Heart left ventricle (tissue), 16 donors: ENCODE results near the gene TRAPPC12. TPM values are rescaled to one million over a fixed set of nuclear protein-coding genes. Genes with fewer than 3 reads are reported as not detected.

Source experiments
- ATAC-seq, 4 donors: fragments of 200-7000 bp; cut with Tn5 transposase; one replicate each; pipeline ENCODE4 v1.9.1; 2020 to 2022; ENCODE audit warnings: moderate library complexity in 4 of 4, mild to moderate bottlenecking in 3 of 4, moderate number of reproducible peaks in 1 of 4
- DNase-seq, 5 donors: peaks; one replicate each; pipeline ENCODE4 v3.0.0-alpha.2; 2020
- H3K27ac ChIP-seq, 12 donors: fragments of 200-600 bp; sonication (generic) in 4 of 12; one replicate each; pipeline versions ENCODE4 v1.5.0 to v1.8.0; 2016 to 2022; ENCODE audit warnings: mild to moderate bottlenecking in 2 of 12
- H3K27me3 ChIP-seq, 9 donors: fragments of 200-600 bp; sonication (generic) in 2 of 9; one replicate each; pipeline versions ENCODE4 v1.5.1 to v1.8.0; 2016 to 2022; ENCODE audit warnings: mild to moderate bottlenecking in 3 of 9
- H3K36me3 ChIP-seq, 9 donors: fragments of 200-600 bp; sonication (generic) in 2 of 9; one replicate each; pipeline versions ENCODE4 v1.5.0 to v1.8.0; 2018 to 2022; ENCODE audit warnings: mild to moderate bottlenecking in 2 of 9
- H3K4me1 ChIP-seq, 12 donors: fragments of 200-600 bp; sonication (generic) in 4 of 12; one replicate each; pipeline versions ENCODE4 v1.5.0 to v1.8.0; 2016 to 2022; ENCODE audit warnings: mild to moderate bottlenecking in 3 of 12
- H3K4me3 ChIP-seq, 12 donors: fragments of 200-600 bp; sonication (generic) in 4 of 12; one replicate each; pipeline versions ENCODE4 v1.5.0 to v1.8.0; 2017 to 2022; ENCODE audit warnings: mild to moderate bottlenecking in 9 of 12, moderate library complexity in 4 of 12
- H3K9me3 ChIP-seq, 12 donors: fragments of 200-600 bp; sonication (generic) in 4 of 12; one replicate each; pipeline versions ENCODE4 v1.5.0 to v1.8.0; 2016 to 2022; ENCODE audit warnings: mild to moderate bottlenecking in 1 of 12
- CTCF ChIP-seq, 12 donors: fragments of 200-600 bp; sonication (generic) in 4 of 12; IDR thresholded peaks; one replicate each; pipeline versions ENCODE4 v1.5.0 to v1.8.0; 2018 to 2022; ENCODE audit warnings: antibody characterized with exemption in 12 of 12, mild to moderate bottlenecking in 5 of 12
- POLR2A ChIP-seq, 2 donors: fragments of 450-650 bp; IDR thresholded peaks; one replicate each; pipeline ENCODE4 v1.6.1; 2017; ENCODE audit warnings: antibody characterized with exemption in 2 of 2, mild to moderate bottlenecking in 2 of 2, moderate library complexity in 2 of 2
- WGBS, 4 donors: extraction: QIAGEN DNeasy Blood & Tissue Kit in 2 of 4; methylation state at CpG; one replicate each; pipeline versions ENCODE4 v1.1.5 to v1.1.7; 2013 to 2018; 5-methylcytosine and 5-hydroxymethylcytosine counted together
- intact Hi-C, 10 donors: fragments of 100-400 bp; cut with DNase I; formaldehyde crosslinking; loops; one replicate each; pipeline versions ENCODE4 v1.11.1 to v1.14.2; 2022
- polyA plus RNA-seq, 2 donors: library from polyadenylated mRNA; stranded (reverse); fragments of 200-250 nt; gene quantifications; one replicate each; pipeline ENCODE4 v1.2.3, GENCODE V29; 2013
- total RNA-seq, 9 donors: library from RNA; depleted of rRNA in 2 of 9; stranded (reverse); fragments of >200 nt in 2 of 9; fragmentation: NEBNext Ultra II Directional in 3 of 9; extraction: Animal tissue kit (Norgen Biotek cat#: 25700) in 3 of 9; gene quantifications; one replicate each; pipeline versions ENCODE4 v1.1.0 to v1.2.4, GENCODE V29; 2016 to 2023
- donor health status: ischemic (EF 13 %, LVEDD 7.1; RV severe dilation, severe dysfunction).
- donor health status: healthy with polysubstance abuse.
- donor health status: DM: no; HTN: yes; CAD: no.
- donor health status: DM: no; HTN: no; CAD: no.
- donor health status: ischemic (EF 25% LVEDD 6.9; RV normal size, moderate dysfunction).
- donor health status: ischemic (EF 25% LVEDD 5.7; RV mildly dilated, moderate dysfunction).
- donor health status: healthy.
- donor health status: DM: yes; HTN: yes; CAD: no.
- donor health status: ischemic (EF 35%, LVEDD 5.7; RV mildly dilated, moderate dysfunction).
- donor health status: nonischemic (EF 11% LVEDD 7.7; RV severe dilation, severe dysfunction).
- donor health status: DM: yes; HTN: yes; CAD: no.
- donor health status: PGD.
- donor health status: ischemic (EF 29% LVEDD 5.4; RV normal size, mild dysfunction).
- donor health status: nonischemic (EF 23%, LVEDD 6.1; RV moderate dilation, normal function).

Gene TRAPPC12
- total and polyA plus RNA-seq, 11 donors: 70.3 to 142 (median 88.2) TPM

DNA sequence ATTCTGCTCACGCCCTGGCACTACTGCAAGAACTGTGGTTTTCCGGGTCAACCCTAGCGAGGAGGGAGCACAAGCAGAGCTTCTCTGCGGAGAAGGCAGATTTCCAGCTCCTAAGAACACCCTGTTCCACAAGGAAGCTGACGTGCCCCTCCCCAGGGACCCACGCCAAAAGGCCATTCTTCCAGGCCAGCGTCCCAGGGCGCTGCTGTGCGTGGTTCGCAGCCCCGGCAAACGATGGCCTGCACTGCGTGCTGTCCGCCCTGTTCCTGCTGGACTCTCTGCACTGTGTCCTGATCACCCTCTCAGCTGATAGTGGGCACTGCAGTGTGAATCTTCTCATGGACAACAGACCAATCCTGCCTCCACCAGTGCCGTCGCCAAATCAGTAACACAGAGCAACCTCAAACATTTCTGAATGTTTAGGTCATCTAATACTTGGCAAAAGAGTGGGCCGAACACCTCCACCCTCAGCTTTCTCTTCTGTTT, 90.7 kb downstream of the TRAPPC12 start:
- H3K27me3 ChIP-seq: no peaks in the 10 kb centered on the region
- H3K36me3 ChIP-seq: peaks cover 0 to 94% (median 52%) of the 10 kb centered on the region in 9 donors
- WGBS, 4 donors: 21 to 49% (median 31%) methylated on average over 11 to 17 of the region's 17 CpGs
- no peak overlapping the region for H3K4me3 ChIP-seq
- no peaks in the 10 kb centered on the region for H3K9me3 ChIP-seq
- H3K27ac ChIP-seq: peak overlapping the region; percentile 76 to 95 (median 84)
- intact Hi-C loops: loop anchor here in 3 of 10 donors (2.0 to 5.0 kb wide), 3 partner anchors 42 to 52 kb away; partner anchors contain the start of gene ADI1 (in 1 of the 3)
- TF ChIP-seq CTCF (IDR thresholded peaks at IDR 0.05) (no peak), POLR2A (IDR thresholded peaks at IDR 0.05) (peak in 1 of 2 donors; percentile 31)
- peaks cover 9 to 66% (median 43%) of the 10 kb centered on the region in 12 donors for H3K4me1 ChIP-seq
- peak; percentile 77 to 94 (median 90) for DNase-seq
- ATAC-seq: peak; percentile 83 to 85 (median 84)

GRCh38 chr2:3470856-3471737, 91.6 kb downstream of the TRAPPC12 start:
- H3K27me3 ChIP-seq: no peaks in the 10 kb centered on the region
- peak overlapping the region; percentile 76 to 95 (median 84) for H3K27ac ChIP-seq
- no peak overlapping the region for H3K4me3 ChIP-seq
- H3K36me3 ChIP-seq: peaks cover 0 to 94% (median 54%) of the 10 kb centered on the region in 9 donors
- H3K9me3 ChIP-seq: no peaks in the 10 kb centered on the region
- no peak for TF ChIP-seq POLR2A (IDR thresholded peaks at IDR 0.05)
- TF ChIP-seq CTCF (IDR thresholded peaks at IDR 0.05): no peak
- DNase-seq: no peak
- peak in 2 of 4 donors; percentile 25 to 51 for ATAC-seq
- peaks cover 9 to 58% (median 39%) of the 10 kb centered on the region in 12 donors for H3K4me1 ChIP-seq
- WGBS, 4 donors: 51 to 69% (median 59%) methylated on average over 17 of the region's 17 CpGs
- intact Hi-C loops: loop anchor here in 3 of 10 donors (2.0 to 5.0 kb wide), 3 partner anchors 41 to 51 kb away; partner anchors contain the start of gene ADI1 (in 1 of the 3)

DNA sequence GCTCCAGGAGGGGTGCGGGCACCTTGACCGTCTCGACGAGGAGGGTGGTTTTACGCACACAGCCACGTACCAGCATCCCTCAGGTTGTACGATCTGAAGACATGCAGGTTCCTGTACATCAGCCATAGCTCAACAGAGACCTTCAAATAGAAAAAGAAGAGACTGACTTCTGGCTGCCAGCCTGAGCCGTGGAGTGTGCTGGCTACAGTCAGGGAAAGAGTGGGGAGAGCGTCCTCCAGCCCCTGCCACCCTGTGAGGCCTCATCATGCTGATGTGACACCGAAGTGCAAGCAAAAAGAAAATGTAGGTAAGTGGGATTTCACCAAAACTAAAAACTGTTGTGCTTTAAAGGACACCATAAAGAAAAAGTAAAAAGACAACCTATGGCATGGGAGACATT, 92.8 kb downstream of the TRAPPC12 start:
- H3K4me3 ChIP-seq: no peak overlapping the region
- H3K27me3 ChIP-seq: no peaks in the 10 kb centered on the region
- peaks cover 9 to 51% (median 33%) of the 10 kb centered on the region in 12 donors for H3K4me1 ChIP-seq
- WGBS, 4 donors: 69 to 80% (median 77%) methylated on average over 10 of the region's 10 CpGs
- ATAC-seq (peak in 1 of 4 donors; percentile 8), DNase-seq (no peak)
- TF ChIP-seq POLR2A (IDR thresholded peaks at IDR 0.05): no peak
- no peak for TF ChIP-seq CTCF (IDR thresholded peaks at IDR 0.05)
- intact Hi-C loops: loop anchor here in 2 of 10 donors (5.0 kb wide), 2 partner anchors 40 to 50 kb away; no protein-coding TSS in a partner anchor
- H3K9me3 ChIP-seq: no peaks in the 10 kb centered on the region
- peak overlapping the region; percentile 17 to 95 (median 84) for H3K27ac ChIP-seq
- H3K36me3 ChIP-seq: peaks cover 0 to 93% (median 54%) of the 10 kb centered on the region in 9 donors

- ATAC-seq (no peak), DNase-seq (no peak)
- H3K27ac ChIP-seq: peak overlapping the region in 10 of 12 donors; percentile 13 to 95 (median 84)
- no peak for TF ChIP-seq POLR2A (IDR thresholded peaks at IDR 0.05)
- no peak for TF ChIP-seq CTCF (IDR thresholded peaks at IDR 0.05)
- 57 to 67% (median 65%) methylated on average over 10 of the region's 10 CpGs for WGBS, 4 donors
- intact Hi-C loops: loop anchor here in 2 of 10 donors (5.0 kb wide), 2 partner anchors 39 to 49 kb away; no protein-coding TSS in a partner anchor
- H3K4me1 ChIP-seq: peaks cover 9 to 51% (median 33%) of the 10 kb centered on the region in 12 donors
- no peak overlapping the region for H3K4me3 ChIP-seq
- H3K27me3 ChIP-seq: no peaks in the 10 kb centered on the region
- H3K36me3 ChIP-seq: peaks cover 0 to 92% (median 54%) of the 10 kb centered on the region in 9 donors
- no peaks in the 10 kb centered on the region for H3K9me3 ChIP-seq
Measured at GRCh38 chr2:3472966-3473365, 93.5 kb downstream of the TRAPPC12 start.
